GM12878 (cell line): ENCODE data around the gene TASL. TPM values are rescaled to one million over a fixed set of nuclear protein-coding genes. Genes with fewer than 3 reads are reported as not detected.
A peak's percentile ranks its signal among the peaks of the same experiment; 100 is the strongest.

Source experiments
- ATF2 ChIP-seq: IDR thresholded peaks from 2 replicates; pipeline ENCODE4 v1.6.1; 2012; ENCODE audit warnings: low read length, inconsistent platforms
- ETV6 ChIP-seq, 2 experiments: fragments of 450-650 bp in 1 of 2; IDR thresholded peaks in 1 of 2; conservative IDR thresholded peaks in 1 of 2; 2 replicates each; pipeline ENCODE4 v1.6.1; 2014; ENCODE audit warnings: antibody characterized with exemption in 1 of 2, borderline replicate concordance in 1 of 2, low read depth in 1 of 2, mild to moderate bottlenecking in 1 of 2, moderate library complexity in 1 of 2
- HDAC6 ChIP-seq: fragments of 200-600 bp; sonication (generic); IDR thresholded peaks from one replicate; pipeline ENCODE4 v1.8.0; 2017; ENCODE audit warnings: antibody characterized with exemption; ENCODE audit not compliant: unreplicated experiment
- IRF5 ChIP-seq: fragments of 450-650 bp; IDR thresholded peaks from 2 replicates; pipeline ENCODE4 v1.6.1; 2017; ENCODE audit warnings: borderline replicate concordance
- KDM1A ChIP-seq: fragments of 200-600 bp; sonication (generic); IDR thresholded peaks from 2 replicates; pipeline ENCODE4 v1.6.1; 2016; ENCODE audit warnings: borderline replicate concordance
- MEF2A ChIP-seq: IDR thresholded peaks from 2 replicates; pipeline ENCODE4 v1.6.1; 2011; ENCODE audit warnings: low read depth, mild to moderate bottlenecking, low read length, moderate library complexity; ENCODE audit not compliant: insufficient read depth
- MLLT1 ChIP-seq: fragments of 450-650 bp; IDR thresholded peaks from 2 replicates; pipeline ENCODE4 v1.6.1; 2016; ENCODE audit warnings: mild to moderate bottlenecking
- MTA2 ChIP-seq: fragments of 450-650 bp; IDR thresholded peaks from 2 replicates; pipeline ENCODE4 v1.6.1; 2016; ENCODE audit warnings: low read depth, mild to moderate bottlenecking, moderate library complexity
- NR2C1 ChIP-seq: fragments of 450-650 bp; IDR thresholded peaks from 2 replicates; pipeline ENCODE4 v1.6.1; 2017; ENCODE audit warnings: antibody characterized with exemption, mild to moderate bottlenecking, moderate library complexity
- PRDM15 ChIP-seq: fragments of 450-650 bp; formaldehyde crosslinking; IDR thresholded peaks from 2 replicates; pipeline ENCODE4 v1.4.0; 2020; ENCODE audit warnings: mild to moderate bottlenecking, moderate library complexity
- RAD51 ChIP-seq: fragments of 450-650 bp; IDR thresholded peaks from 2 replicates; pipeline ENCODE4 v1.6.1; 2016; ENCODE audit warnings: moderate library complexity, mild to moderate bottlenecking, inconsistent platforms
- REST ChIP-seq: IDR thresholded peaks from 2 replicates; pipeline ENCODE4 v1.6.1; 2012; ENCODE audit warnings: mild to moderate bottlenecking, low read depth, low read length
- RFX5 ChIP-seq: IDR thresholded peaks from 2 replicates; pipeline ENCODE4 v1.6.1; 2011; ENCODE audit warnings: low read depth, low read length, improper control_type of control experiment
- SPI1 ChIP-seq: IDR thresholded peaks from 2 replicates; pipeline ENCODE4 v1.6.1; 2011; ENCODE audit warnings: low read depth, mild to moderate bottlenecking, low read length, moderate library complexity, borderline replicate concordance; ENCODE audit not compliant: insufficient read depth
- TBL1XR1 ChIP-seq: IDR thresholded peaks from 2 replicates; pipeline ENCODE4 v1.6.1; 2012; ENCODE audit warnings: low read depth, low read length, improper control_type of control experiment
- USF1 ChIP-seq: IDR thresholded peaks from 2 replicates; pipeline ENCODE4 v1.6.1; 2011; ENCODE audit warnings: borderline replicate concordance, low read depth, mild to moderate bottlenecking, moderate library complexity, mixed read lengths, low read length; ENCODE audit not compliant: insufficient read depth; ENCODE audit errors: extremely low read length
- polyA plus RNA-seq, 11 experiments: library from polyadenylated mRNA; depleted of rRNA in 4 of 11; unstranded in 6 of 11; stranded (reverse) in 5 of 11; fragments of >200 nt; fragmentation: Nextera tagmentation in 4 of 11; fragmentation: Illumina TruSeq in 1 of 11; extraction: Ambion mirVana in 4 of 11; extraction: Trizol in 1 of 11; gene quantifications; 1 replicate in 1 of 11; 2 replicates in 10 of 11; pipeline versions ENCODE4 v1.2.1 to v1.2.3, GENCODE V29; 2011 to 2016; ENCODE audit warnings: inconsistent platforms in 2 of 11, missing spikeins in 2 of 11, low read depth in 1 of 11
- total RNA-seq, 4 experiments: library from RNA; depleted of rRNA in 3 of 4; stranded (reverse); fragments of >200 nt in 3 of 4; fragmentation: Illumina TruSeq in 1 of 4; extraction: Trizol in 1 of 4; gene quantifications; 2 replicates each; pipeline versions ENCODE4 v1.2.1 to v1.2.3, GENCODE V29; 2013 to 2021

TASL gene
- total and polyA plus RNA-seq, 10 of the 15 experiments (the other 5 are each of a cell fraction or from before 2014, with no cell fraction given) = 12.4 to 107 (median 18.3) TPM

- TF ChIP-seq USF1 = no peak
- TF ChIP-seq IRF5 = no peak
- TF ChIP-seq REST = no peak
- no peak for TF ChIP-seq SPI1
- TF ChIP-seq MTA2 = peak; percentile 63
- TF ChIP-seq MLLT1 = no peak
- TF ChIP-seq RFX5 = no peak
- no peak for TF ChIP-seq HDAC6
- TF ChIP-seq MEF2A = no peak
- no peak; the same call in 1 of the 2 replicates for TF ChIP-seq RAD51
- no peak for TF ChIP-seq NR2C1
- no peak for TF ChIP-seq KDM1A
- TF ChIP-seq TBL1XR1 = no peak
- no peak for TF ChIP-seq PRDM15 (CRISPR knock-in tag)
- TF ChIP-seq ETV6 (conservative IDR thresholded peaks at IDR 0.05 in 1 of 2, IDR thresholded peaks at IDR 0.05 in 1 of 2; ENCODE audit: borderline replicate concordance in 1 of 2, low read depth in 1 of 2) = no peak
- no peak for TF ChIP-seq ATF2
These were observed 5.6 kb downstream of the TASL start (continued) for GRCh38 chrX:30572004-30572403.
